HG02798 (cell line): Measurements from ENCODE around the gene RIBC2.

Experiments used
- ATAC-seq: cut with Tn5 transposase; IDR thresholded peaks from one replicate; pipeline ENCODE4 v1.9.1; 2021; ENCODE audit warnings: mild to moderate bottlenecking; ENCODE audit not compliant: unreplicated experiment, poor library complexity

Gene RIBC2

GRCh38 chr22:45469281-45470073 lies 56.0 kb downstream of the RIBC2 start:
- no peak for ATAC-seq

GRCh38 chr22:45470871-45471270 lies 57.4 kb downstream of the RIBC2 start:
- ATAC-seq = no peak

- no peak for ATAC-seq
Measured at GRCh38 chr22:45472426-45472825, 58.9 kb downstream of the RIBC2 start.

- no peak for ATAC-seq
Measured at GRCh38 chr22:45473626-45474237, 60.2 kb downstream of the RIBC2 start.

GRCh38 chr22:45475063-45475747 lies 61.7 kb downstream of the RIBC2 start:
- ATAC-seq = no peak

- ATAC-seq = no peak
Measured at GRCh38 chr22:45475851-45476514, 62.5 kb downstream of the RIBC2 start.

GRCh38 chr22:45476814-45477213 lies 63.3 kb downstream of the RIBC2 start:
- ATAC-seq = no peak

- no peak for ATAC-seq
Measured at GRCh38 chr22:45477366-45478107, 64.0 kb downstream of the RIBC2 start.

GRCh38 chr22:45478108-45478771 lies 64.7 kb downstream of the RIBC2 start:
- no peak for ATAC-seq

GRCh38 chr22:45480717-45481116 lies 67.2 kb downstream of the RIBC2 start:
- no peak for ATAC-seq

- ATAC-seq = no peak
Measured at GRCh38 chr22:45481661-45482060, 68.2 kb downstream of the RIBC2 start.
